Ascending aorta (tissue), 2 donors: ENCODE results near the gene WDR26. TPM values are rescaled to one million over a fixed set of nuclear protein-coding genes. Genes with fewer than 3 reads are reported as not detected.

Source experiments
- DNase-seq, 2 donors: peaks; one replicate each; pipeline ENCODE4 v3.0.0-alpha.2; 2019; ENCODE audit warnings: low spot score in 2 of 2
- H3K27ac ChIP-seq, 2 donors: fragments of 200-600 bp; sonication (generic); one replicate each; pipeline ENCODE4 v1.5.1; 2016 to 2017; ENCODE audit warnings: mild to moderate bottlenecking in 1 of 2
- H3K27me3 ChIP-seq: fragments of 200-600 bp; sonication (generic); one replicate; pipeline ENCODE4 v1.5.1; 2017
- H3K36me3 ChIP-seq, 2 donors: fragments of 200-600 bp; sonication (generic); one replicate each; pipeline ENCODE4 v1.5.1; 2016
- H3K4me1 ChIP-seq, 2 donors: fragments of 200-600 bp; sonication (generic); one replicate each; pipeline ENCODE4 v1.5.1; 2016 to 2017; ENCODE audit warnings: mild to moderate bottlenecking in 1 of 2
- H3K4me3 ChIP-seq, 2 donors: fragments of 200-600 bp; sonication (generic); one replicate each; pipeline ENCODE4 v1.5.1; 2016 to 2017; ENCODE audit warnings: mild to moderate bottlenecking in 1 of 2
- H3K9me3 ChIP-seq, 2 donors: fragments of 200-600 bp; sonication (generic); one replicate each; pipeline ENCODE4 v1.5.1; 2016
- intact Hi-C: fragments of 100-400 bp; cut with DNase I; formaldehyde crosslinking; loops from one replicate; pipeline ENCODE4 v1.15.1; 2023
- total RNA-seq: library from RNA; depleted of rRNA; stranded (reverse); fragments of >200 nt; gene quantifications from one replicate; pipeline ENCODE4 v1.1.0, GENCODE V29; 2016
- TF ChIP-seq, protein P1 (sequence below), 3 experiments: fragments of 200-600 bp in 2 of 3; fragments of 450-650 bp in 1 of 3; sonication (generic) in 2 of 3; IDR thresholded peaks; one replicate each; pipeline ENCODE4 v1.5.1; 2016 to 2019; ENCODE audit warnings: antibody characterized with exemption in 3 of 3, mild to moderate bottlenecking in 1 of 3, moderate library complexity in 1 of 3

Gene WDR26
- total RNA-seq, 1 donor from 2014 or later, result 31.8 TPM

GRCh38 chr1:224420106-224420505 is 14.5 kb downstream of the WDR26 start:
- H3K4me3 ChIP-seq, result no peak overlapping the region
- H3K9me3 ChIP-seq, result no peaks in the 10 kb centered on the region
- no peaks in the 10 kb centered on the region for H3K27me3 ChIP-seq
- no peaks in the 10 kb centered on the region for H3K4me1 ChIP-seq
- no peak overlapping the region for H3K27ac ChIP-seq
- TF ChIP-seq, protein P1, sequence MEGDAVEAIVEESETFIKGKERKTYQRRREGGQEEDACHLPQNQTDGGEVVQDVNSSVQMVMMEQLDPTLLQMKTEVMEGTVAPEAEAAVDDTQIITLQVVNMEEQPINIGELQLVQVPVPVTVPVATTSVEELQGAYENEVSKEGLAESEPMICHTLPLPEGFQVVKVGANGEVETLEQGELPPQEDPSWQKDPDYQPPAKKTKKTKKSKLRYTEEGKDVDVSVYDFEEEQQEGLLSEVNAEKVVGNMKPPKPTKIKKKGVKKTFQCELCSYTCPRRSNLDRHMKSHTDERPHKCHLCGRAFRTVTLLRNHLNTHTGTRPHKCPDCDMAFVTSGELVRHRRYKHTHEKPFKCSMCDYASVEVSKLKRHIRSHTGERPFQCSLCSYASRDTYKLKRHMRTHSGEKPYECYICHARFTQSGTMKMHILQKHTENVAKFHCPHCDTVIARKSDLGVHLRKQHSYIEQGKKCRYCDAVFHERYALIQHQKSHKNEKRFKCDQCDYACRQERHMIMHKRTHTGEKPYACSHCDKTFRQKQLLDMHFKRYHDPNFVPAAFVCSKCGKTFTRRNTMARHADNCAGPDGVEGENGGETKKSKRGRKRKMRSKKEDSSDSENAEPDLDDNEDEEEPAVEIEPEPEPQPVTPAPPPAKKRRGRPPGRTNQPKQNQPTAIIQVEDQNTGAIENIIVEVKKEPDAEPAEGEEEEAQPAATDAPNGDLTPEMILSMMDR (IDR thresholded peaks at IDR 0.05), result no peak
- intact Hi-C loops, result loop anchor here (5.0 kb wide), 1 partner anchor 37 kb away; no protein-coding TSS in a partner anchor
- peaks cover 87 to 93% of the 10 kb centered on the region in 2 donors for H3K36me3 ChIP-seq
- DNase-seq, result no peak

DNA sequence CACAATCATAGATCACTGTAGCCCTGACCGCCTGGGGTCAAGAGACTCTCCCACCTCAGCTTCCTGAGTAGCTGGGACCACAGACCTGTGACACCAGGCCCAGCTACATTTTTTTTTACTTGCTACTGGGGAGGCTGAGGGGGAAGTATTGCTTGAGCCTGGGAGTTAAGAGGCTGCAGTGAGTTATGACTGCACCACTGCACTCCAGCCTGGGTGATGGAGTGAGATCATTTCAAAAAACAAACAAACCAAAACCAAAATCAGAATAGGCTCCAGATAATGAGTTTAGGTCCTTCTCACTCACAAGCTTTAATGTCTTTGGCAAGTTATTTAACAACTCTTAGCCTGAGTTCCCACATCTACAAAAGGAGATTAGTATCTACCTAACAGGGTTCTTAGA is 22.8 kb downstream of the WDR26 start:
- H3K27me3 ChIP-seq, result no peaks in the 10 kb centered on the region
- H3K4me1 ChIP-seq, result no peaks in the 10 kb centered on the region
- TF ChIP-seq, protein P1 (IDR thresholded peaks at IDR 0.05), result no peak
- H3K9me3 ChIP-seq, result no peaks in the 10 kb centered on the region
- peaks cover 64 to 89% of the 10 kb centered on the region in 2 donors for H3K36me3 ChIP-seq
- intact Hi-C loops, result no loop called here
- no peak overlapping the region for H3K27ac ChIP-seq
- no peak for DNase-seq
- H3K4me3 ChIP-seq, result no peak overlapping the region

DNA sequence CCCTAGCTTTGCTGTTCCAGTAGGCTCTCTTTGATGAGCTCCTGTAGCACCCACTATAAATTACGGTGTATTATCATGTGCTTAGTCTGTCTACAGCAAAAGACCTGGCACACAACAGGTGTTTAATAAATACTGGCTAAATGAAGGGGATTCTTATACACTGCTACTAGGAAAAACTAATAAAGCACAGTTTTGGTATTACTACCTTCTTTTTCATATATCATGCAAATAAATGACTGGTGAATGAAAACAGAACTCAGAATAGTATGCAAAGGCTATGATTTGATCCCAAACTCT is 26.4 kb downstream of the WDR26 start:
- H3K36me3 ChIP-seq, result peaks cover 64 to 90% of the 10 kb centered on the region in 2 donors
- no peaks in the 10 kb centered on the region for H3K27me3 ChIP-seq
- H3K9me3 ChIP-seq, result no peaks in the 10 kb centered on the region
- no peak overlapping the region for H3K27ac ChIP-seq
- TF ChIP-seq, protein P1 (IDR thresholded peaks at IDR 0.05), result no peak
- H3K4me3 ChIP-seq, result no peak overlapping the region
- no peak for DNase-seq
- intact Hi-C loops, result no loop called here
- H3K4me1 ChIP-seq, result no peaks in the 10 kb centered on the region

- DNase-seq, result no peak
- H3K9me3 ChIP-seq, result no peaks in the 10 kb centered on the region
- H3K27me3 ChIP-seq, result no peaks in the 10 kb centered on the region
- H3K36me3 ChIP-seq, result peaks cover 64 to 91% of the 10 kb centered on the region in 2 donors
- no peak overlapping the region for H3K4me3 ChIP-seq
- TF ChIP-seq, protein P1 (IDR thresholded peaks at IDR 0.05), result no peak
- intact Hi-C loops, result no loop called here
- no peak overlapping the region for H3K27ac ChIP-seq
- H3K4me1 ChIP-seq, result no peaks in the 10 kb centered on the region
Observed at GRCh38 chr1:224407571-224408293, 26.9 kb downstream of the WDR26 start.

GRCh38 chr1:224406216-224406615 is 28.4 kb downstream of the WDR26 start:
- H3K4me3 ChIP-seq, result no peak overlapping the region
- H3K4me1 ChIP-seq, result no peaks in the 10 kb centered on the region
- no peaks in the 10 kb centered on the region for H3K27me3 ChIP-seq
- intact Hi-C loops, result no loop called here
- H3K36me3 ChIP-seq, result peaks cover 62 to 90% of the 10 kb centered on the region in 2 donors
- DNase-seq, result no peak
- H3K9me3 ChIP-seq, result no peaks in the 10 kb centered on the region
- TF ChIP-seq, protein P1 (IDR thresholded peaks at IDR 0.05), result no peak
- H3K27ac ChIP-seq, result no peak overlapping the region

- DNase-seq, result no peak
- no peak overlapping the region for H3K4me3 ChIP-seq
- no peaks in the 10 kb centered on the region for H3K9me3 ChIP-seq
- H3K27me3 ChIP-seq, result no peaks in the 10 kb centered on the region
- intact Hi-C loops, result no loop called here
- H3K36me3 ChIP-seq, result peaks cover 62 to 90% of the 10 kb centered on the region in 2 donors
- H3K4me1 ChIP-seq, result no peaks in the 10 kb centered on the region
- TF ChIP-seq, protein P1 (IDR thresholded peaks at IDR 0.05), result no peak
- H3K27ac ChIP-seq, result no peak overlapping the region
Observed at GRCh38 chr1:224405604-224405970, 29.0 kb downstream of the WDR26 start.
